ENCODE data around the gene METTL6.

- no peak for TF ChIP-seq POLR2A (IDR thresholded peaks at IDR 0.05)
- TF ChIP-seq, protein P1, sequence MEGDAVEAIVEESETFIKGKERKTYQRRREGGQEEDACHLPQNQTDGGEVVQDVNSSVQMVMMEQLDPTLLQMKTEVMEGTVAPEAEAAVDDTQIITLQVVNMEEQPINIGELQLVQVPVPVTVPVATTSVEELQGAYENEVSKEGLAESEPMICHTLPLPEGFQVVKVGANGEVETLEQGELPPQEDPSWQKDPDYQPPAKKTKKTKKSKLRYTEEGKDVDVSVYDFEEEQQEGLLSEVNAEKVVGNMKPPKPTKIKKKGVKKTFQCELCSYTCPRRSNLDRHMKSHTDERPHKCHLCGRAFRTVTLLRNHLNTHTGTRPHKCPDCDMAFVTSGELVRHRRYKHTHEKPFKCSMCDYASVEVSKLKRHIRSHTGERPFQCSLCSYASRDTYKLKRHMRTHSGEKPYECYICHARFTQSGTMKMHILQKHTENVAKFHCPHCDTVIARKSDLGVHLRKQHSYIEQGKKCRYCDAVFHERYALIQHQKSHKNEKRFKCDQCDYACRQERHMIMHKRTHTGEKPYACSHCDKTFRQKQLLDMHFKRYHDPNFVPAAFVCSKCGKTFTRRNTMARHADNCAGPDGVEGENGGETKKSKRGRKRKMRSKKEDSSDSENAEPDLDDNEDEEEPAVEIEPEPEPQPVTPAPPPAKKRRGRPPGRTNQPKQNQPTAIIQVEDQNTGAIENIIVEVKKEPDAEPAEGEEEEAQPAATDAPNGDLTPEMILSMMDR (IDR thresholded peaks at IDR 0.05): no peak
Observed at GRCh38 chr3:15401936-15402335, 25.4 kb downstream of the METTL6 start.
